Activated CD8-positive, alpha-beta T cell treated with anti-CD3 and anti-CD28 coated beads for 36 hours (primary cell): ENCODE data around the gene AFAP1L2. TPM values are rescaled to one million over a fixed set of nuclear protein-coding genes. Genes with fewer than 3 reads are reported as not detected.

Experiments
- ATAC-seq: fragments of 200-7000 bp; cut with Tn5 transposase; one replicate; pipeline ENCODE4 v1.10.0; 2021; ENCODE audit warnings: mild to moderate bottlenecking, moderate library complexity
- CTCF ChIA-PET: fragments of 350-600 bp; sonication (Branson Sonifier 250); formaldehyde crosslinking; loops from one replicate; lab custom pipeline; 2021; ENCODE audit warnings: antibody characterized with exemption; lab: Charles Lee
- POLR2A ChIA-PET: fragments of 350-600 bp; sonication (Branson Sonifier 250); formaldehyde crosslinking; loops from one replicate; lab custom pipeline; 2021; ENCODE audit warnings: antibody characterized with exemption; lab: Charles Lee
- DNase-seq: peaks from one replicate; pipeline ENCODE4 v3.0.0-alpha.2; 2020
- H3K27ac Mint-ChIP-seq: one replicate; pipeline ENCODE4 v1.8.0; 2021; ENCODE audit warnings: mild to moderate bottlenecking, mixed read lengths
- H3K27me3 Mint-ChIP-seq: one replicate; pipeline ENCODE4 v1.8.0; 2021; ENCODE audit warnings: mixed read lengths
- H3K36me3 Mint-ChIP-seq: one replicate; pipeline ENCODE4 v1.8.0; 2021; ENCODE audit warnings: low read depth, mixed read lengths
- H3K4me1 Mint-ChIP-seq: one replicate; pipeline ENCODE4 v1.8.0; 2021; ENCODE audit warnings: low read depth, mixed read lengths
- H3K4me3 Mint-ChIP-seq: one replicate; pipeline ENCODE4 v1.8.0; 2021; ENCODE audit warnings: mild to moderate bottlenecking, moderate library complexity, mixed read lengths
- H3K9me3 Mint-ChIP-seq: one replicate; pipeline ENCODE4 v1.8.0; 2021; ENCODE audit warnings: mixed read lengths
- intact Hi-C: fragments of 100-400 bp; cut with micrococcal nuclease; formaldehyde crosslinking; loops from one replicate; pipeline ENCODE4 v1.10.0; 2022
- total RNA-seq, 2 experiments: library from RNA; stranded (reverse); gene quantifications; one replicate each; pipeline ENCODE4 v1.2.3, GENCODE V29; 2021
- TF ChIP-seq, protein P1 (sequence below): fragments of 200-600 bp; IDR thresholded peaks from one replicate; pipeline ENCODE4 v1.8.0; 2022; ENCODE audit warnings: antibody characterized with exemption, mild to moderate bottlenecking

Gene AFAP1L2
- total RNA-seq, 2 experiments from 2014 or later, result 4.9 to 6.3 TPM

GRCh38 chr10:114304017-114304570 is 100.2 kb downstream of the AFAP1L2 start:
- intact Hi-C loops, result loop anchor here (1.0 to 5.0 kb wide), 4 partner anchors 123 to 483 kb away; no protein-coding TSS in a partner anchor
- no peaks in the 10 kb centered on the region for H3K27me3 Mint-ChIP-seq
- H3K9me3 Mint-ChIP-seq, result no peaks in the 10 kb centered on the region
- H3K36me3 Mint-ChIP-seq, result no peaks in the 10 kb centered on the region
- POLR2A ChIA-PET, result no interaction called here
- H3K4me3 Mint-ChIP-seq, result peak overlapping the region; percentile 86
- ATAC-seq (peak; percentile 72), DNase-seq (peak; percentile 92)
- CTCF ChIA-PET, result interaction anchor here (0.7 to 2.7 kb wide), 95 partner anchors 9 to 826 kb away, joined by 3 to 46 read pairs (median 5); partner anchors contain the start of gene FHIP2A
- H3K4me1 Mint-ChIP-seq, result peaks cover 13% of the 10 kb centered on the region
- peak overlapping the region; percentile 89 for H3K27ac Mint-ChIP-seq
- TF ChIP-seq, protein P1, sequence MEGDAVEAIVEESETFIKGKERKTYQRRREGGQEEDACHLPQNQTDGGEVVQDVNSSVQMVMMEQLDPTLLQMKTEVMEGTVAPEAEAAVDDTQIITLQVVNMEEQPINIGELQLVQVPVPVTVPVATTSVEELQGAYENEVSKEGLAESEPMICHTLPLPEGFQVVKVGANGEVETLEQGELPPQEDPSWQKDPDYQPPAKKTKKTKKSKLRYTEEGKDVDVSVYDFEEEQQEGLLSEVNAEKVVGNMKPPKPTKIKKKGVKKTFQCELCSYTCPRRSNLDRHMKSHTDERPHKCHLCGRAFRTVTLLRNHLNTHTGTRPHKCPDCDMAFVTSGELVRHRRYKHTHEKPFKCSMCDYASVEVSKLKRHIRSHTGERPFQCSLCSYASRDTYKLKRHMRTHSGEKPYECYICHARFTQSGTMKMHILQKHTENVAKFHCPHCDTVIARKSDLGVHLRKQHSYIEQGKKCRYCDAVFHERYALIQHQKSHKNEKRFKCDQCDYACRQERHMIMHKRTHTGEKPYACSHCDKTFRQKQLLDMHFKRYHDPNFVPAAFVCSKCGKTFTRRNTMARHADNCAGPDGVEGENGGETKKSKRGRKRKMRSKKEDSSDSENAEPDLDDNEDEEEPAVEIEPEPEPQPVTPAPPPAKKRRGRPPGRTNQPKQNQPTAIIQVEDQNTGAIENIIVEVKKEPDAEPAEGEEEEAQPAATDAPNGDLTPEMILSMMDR, result peak; percentile 62

DNA sequence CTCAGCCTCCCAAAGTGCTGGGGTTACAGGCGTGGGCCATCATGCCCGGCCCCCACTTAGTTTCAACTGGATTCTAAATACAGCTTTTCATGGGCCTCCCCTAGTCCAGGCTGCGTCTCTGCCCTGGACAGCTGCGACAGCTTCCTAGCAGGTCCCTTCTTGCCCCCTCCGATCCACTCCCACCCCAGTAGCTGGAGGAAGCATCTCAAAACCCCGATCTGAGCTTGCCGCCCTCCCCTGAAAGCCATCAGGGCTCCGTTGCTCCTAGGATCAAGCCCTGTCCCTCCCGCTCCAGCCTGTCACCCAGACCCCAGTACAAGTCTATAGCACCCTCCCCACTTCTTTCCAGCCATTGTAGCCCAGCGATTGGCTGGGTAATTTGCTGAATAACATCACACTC is 100.7 kb downstream of the AFAP1L2 start:
- Mint-ChIP-seq H3K4me3 (peak overlapping the region; percentile 86), H3K27ac (peak overlapping the region; percentile 89), H3K27me3 (no peaks in the 10 kb centered on the region), H3K4me1 (peaks cover 13% of the 10 kb centered on the region), H3K9me3 (no peaks in the 10 kb centered on the region), H3K36me3 (no peaks in the 10 kb centered on the region)
- POLR2A ChIA-PET, result no interaction called here
- intact Hi-C loops, result loop anchor here (5.0 kb wide), 2 partner anchors 124 to 244 kb away; no protein-coding TSS in a partner anchor
- ATAC-seq (peak; percentile 6), DNase-seq (no peak)
- TF ChIP-seq, protein P1, result no peak
- CTCF ChIA-PET, result interaction anchor here (0.7 to 2.7 kb wide), 83 partner anchors 8 to 826 kb away, joined by 3 to 46 read pairs (median 6); partner anchors contain the start of gene FHIP2A

- CTCF ChIA-PET, result interaction anchor here (0.8 to 2.7 kb wide), 11 partner anchors 10 to 482 kb away, joined by 3 to 30 read pairs (median 17); no protein-coding TSS in a partner anchor
- ATAC-seq (no peak), DNase-seq (no peak)
- Mint-ChIP-seq H3K9me3 (no peaks in the 10 kb centered on the region), H3K36me3 (peaks cover 5% of the 10 kb centered on the region), H3K4me3 (no peak overlapping the region), H3K27me3 (no peaks in the 10 kb centered on the region), H3K4me1 (peaks cover 9% of the 10 kb centered on the region), H3K27ac (no peak overlapping the region)
- TF ChIP-seq, protein P1, result no peak
- intact Hi-C loops, result loop anchor here (5.0 kb wide), 2 partner anchors 125 to 245 kb away; no protein-coding TSS in a partner anchor
- POLR2A ChIA-PET, result no interaction called here
These were observed 102.2 kb downstream of the AFAP1L2 start for GRCh38 chr10:114301951-114302710.

DNA sequence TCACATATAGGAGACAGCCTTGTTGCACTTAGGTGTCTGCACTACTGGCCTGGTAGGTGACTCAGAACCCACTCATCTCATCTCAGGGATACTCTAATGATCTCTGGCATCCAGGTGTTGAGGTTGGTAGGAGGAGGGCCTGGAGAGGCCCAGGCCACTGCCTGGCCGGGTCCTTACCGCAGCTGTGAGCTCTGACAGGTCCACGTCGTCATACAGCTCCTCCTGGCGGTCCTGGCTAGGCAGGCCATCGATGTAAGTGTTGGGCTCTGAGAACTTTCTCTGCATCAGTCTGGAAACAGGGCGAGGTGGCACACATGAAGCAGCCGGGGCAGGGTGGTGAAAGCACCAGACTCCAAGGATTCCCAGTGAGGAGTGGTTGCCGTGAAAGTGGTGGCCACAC is 103.1 kb downstream of the AFAP1L2 start:
- peaks cover 9% of the 10 kb centered on the region for H3K4me1 Mint-ChIP-seq

More for the DNA sequence above, 103.1 kb downstream of the AFAP1L2 start:
- CTCF ChIA-PET, result no interaction called here
- TF ChIP-seq, protein P1, result no peak
- Mint-ChIP-seq H3K4me3 (no peak overlapping the region), H3K27ac (no peak overlapping the region), H3K9me3 (peaks cover 4% of the 10 kb centered on the region), H3K27me3 (no peaks in the 10 kb centered on the region), H3K36me3 (peaks cover 13% of the 10 kb centered on the region)
- intact Hi-C loops, result loop anchor here (5.0 kb wide), 2 partner anchors 126 to 246 kb away; no protein-coding TSS in a partner anchor
- POLR2A ChIA-PET, result no interaction called here
- DNase-seq (no peak), ATAC-seq (no peak)
